Neutrophil (primary cell): ENCODE measurements around the gene DOCK8.

Source experiments
- H3K27ac ChIP-seq: fragments of 200-600 bp; sonication (generic); 2 replicates; pipeline ENCODE4 v1.5.1; 2016; ENCODE audit warnings: mild to moderate bottlenecking, moderate library complexity
- H3K27me3 ChIP-seq: fragments of 200-600 bp; sonication (generic); 2 replicates; pipeline ENCODE4 v1.6.0; 2016; ENCODE audit warnings: mild to moderate bottlenecking
- H3K36me3 ChIP-seq: fragments of 200-600 bp; sonication (generic); 2 replicates; pipeline ENCODE4 v1.5.1; 2017
- H3K4me1 ChIP-seq, 2 experiments: fragments of 200-600 bp in 1 of 2; sonication (generic) in 1 of 2; 1 replicate in 1 of 2; 2 replicates in 1 of 2; pipeline versions ENCODE4 v1.5.1 to v1.6.1; 2013 to 2016; ENCODE audit warnings: low read depth in 1 of 2, low read length in 1 of 2, mild to moderate bottlenecking in 1 of 2, moderate library complexity in 1 of 2; ENCODE audit not compliant: control insufficient read depth in 1 of 2, insufficient read depth in 1 of 2
- H3K4me3 ChIP-seq, 2 experiments: fragments of 200-600 bp in 1 of 2; sonication (generic) in 1 of 2; 1 replicate in 1 of 2; 2 replicates in 1 of 2; pipeline ENCODE4 v1.5.1; 2013 to 2016; ENCODE audit warnings: low read depth in 1 of 2, low read length in 1 of 2, mild to moderate bottlenecking in 1 of 2, moderate library complexity in 1 of 2
- H3K9me3 ChIP-seq: fragments of 200-600 bp; sonication (generic); 2 replicates; pipeline ENCODE4 v1.5.1; 2016
- TF ChIP-seq, protein P1 (sequence below): fragments of 200-600 bp; sonication (generic); IDR thresholded peaks from 2 replicates; pipeline ENCODE4 v1.5.1; 2016; ENCODE audit warnings: antibody characterized with exemption

The DOCK8 gene

DNA sequence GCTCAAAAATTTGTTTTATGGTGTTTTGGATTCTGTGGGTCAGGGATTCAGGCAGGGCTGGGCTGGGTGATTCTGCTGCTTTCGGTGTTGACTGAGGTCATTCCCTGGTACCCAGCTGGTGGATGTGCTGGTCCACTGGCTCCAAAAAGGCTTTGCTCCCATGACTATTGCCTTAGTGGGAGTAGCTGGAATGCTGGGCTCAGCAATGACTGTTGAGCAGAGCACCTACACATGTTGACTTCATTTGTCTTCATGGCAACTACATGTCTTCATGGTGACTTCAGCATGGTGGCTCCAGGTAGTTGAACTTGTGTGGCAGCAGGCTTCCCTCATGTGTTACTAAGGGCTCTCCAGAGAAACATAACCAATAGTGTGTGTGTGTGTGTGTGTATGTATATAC is 297.2 kb downstream of the DOCK8 start:
- Histone ChIP-seq H3K4me1 (no peaks in the 10 kb centered on the region), H3K36me3 (no peaks in the 10 kb centered on the region), H3K27me3 (peaks cover 28% of the 10 kb centered on the region)

DNA sequence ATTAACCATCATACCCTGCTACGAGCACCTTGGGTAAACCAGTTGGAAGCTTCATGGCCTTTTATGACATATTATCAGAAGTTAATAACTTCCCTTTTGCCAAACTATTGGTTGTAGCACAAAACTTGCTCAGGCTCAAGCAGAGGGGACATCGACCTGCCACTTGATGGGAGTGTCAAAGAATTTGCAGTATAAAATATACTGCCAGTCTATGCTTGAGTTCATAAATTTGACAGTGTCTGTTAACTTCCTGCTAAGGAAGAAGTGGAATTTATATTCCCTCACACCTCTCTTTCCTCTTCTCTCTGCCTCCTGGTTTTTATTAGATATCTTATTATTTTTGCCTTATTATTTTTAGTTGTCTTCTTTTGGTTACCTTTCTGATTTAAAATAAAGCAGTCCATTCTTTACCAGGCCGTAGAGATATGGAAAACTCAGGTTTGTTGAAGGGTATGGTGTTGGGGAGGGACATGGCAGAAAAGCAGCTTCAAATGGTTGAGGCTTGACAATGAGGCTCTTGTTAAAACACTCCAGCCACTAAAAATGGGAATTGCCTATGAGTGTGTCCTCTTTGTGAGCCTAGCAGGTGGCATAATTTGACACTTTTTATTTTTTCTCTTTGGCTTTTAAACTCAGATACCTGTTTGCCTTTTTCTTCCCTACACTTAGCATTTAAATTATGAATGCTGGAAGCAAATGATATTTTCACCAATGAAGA is 298.0 kb downstream of the DOCK8 start:
- Histone ChIP-seq H3K27ac (no peak overlapping the region), H3K4me3 (no peak overlapping the region), H3K36me3 (no peaks in the 10 kb centered on the region), H3K9me3 (no peaks in the 10 kb centered on the region), H3K4me1 (no peaks in the 10 kb centered on the region), H3K27me3 (peaks cover 19% of the 10 kb centered on the region)
- TF ChIP-seq, protein P1, sequence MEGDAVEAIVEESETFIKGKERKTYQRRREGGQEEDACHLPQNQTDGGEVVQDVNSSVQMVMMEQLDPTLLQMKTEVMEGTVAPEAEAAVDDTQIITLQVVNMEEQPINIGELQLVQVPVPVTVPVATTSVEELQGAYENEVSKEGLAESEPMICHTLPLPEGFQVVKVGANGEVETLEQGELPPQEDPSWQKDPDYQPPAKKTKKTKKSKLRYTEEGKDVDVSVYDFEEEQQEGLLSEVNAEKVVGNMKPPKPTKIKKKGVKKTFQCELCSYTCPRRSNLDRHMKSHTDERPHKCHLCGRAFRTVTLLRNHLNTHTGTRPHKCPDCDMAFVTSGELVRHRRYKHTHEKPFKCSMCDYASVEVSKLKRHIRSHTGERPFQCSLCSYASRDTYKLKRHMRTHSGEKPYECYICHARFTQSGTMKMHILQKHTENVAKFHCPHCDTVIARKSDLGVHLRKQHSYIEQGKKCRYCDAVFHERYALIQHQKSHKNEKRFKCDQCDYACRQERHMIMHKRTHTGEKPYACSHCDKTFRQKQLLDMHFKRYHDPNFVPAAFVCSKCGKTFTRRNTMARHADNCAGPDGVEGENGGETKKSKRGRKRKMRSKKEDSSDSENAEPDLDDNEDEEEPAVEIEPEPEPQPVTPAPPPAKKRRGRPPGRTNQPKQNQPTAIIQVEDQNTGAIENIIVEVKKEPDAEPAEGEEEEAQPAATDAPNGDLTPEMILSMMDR = no peak

More for the DNA sequence above, 297.2 kb downstream of the DOCK8 start:
- H3K27ac ChIP-seq = no peak overlapping the region
- no peak overlapping the region for H3K4me3 ChIP-seq
- TF ChIP-seq, protein P1 = no peak
- H3K9me3 ChIP-seq = no peaks in the 10 kb centered on the region
